HS-27A (cell line): ENCODE data around the gene GMDS.

ENCODE experiments used
- DNase-seq: peaks from one replicate; pipeline ENCODE4 v3.0.0-alpha.2; 2012; ENCODE audit warnings: low read depth, missing footprints

Gene GMDS

GRCh38 chr6:1739220-1739619 lies 506.2 kb downstream of the GMDS start:
- DNase-seq: no peak

GRCh38 chr6:1738558-1739081 lies 506.8 kb downstream of the GMDS start:
- DNase-seq: no peak

GRCh38 chr6:1737463-1738311 lies 507.7 kb downstream of the GMDS start:
- no peak for DNase-seq

GRCh38 chr6:1736346-1737105 lies 508.9 kb downstream of the GMDS start:
- no peak for DNase-seq

GRCh38 chr6:1735239-1735803 lies 510.1 kb downstream of the GMDS start:
- no peak for DNase-seq

- no peak for DNase-seq
Observed at GRCh38 chr6:1730882-1731281, 514.5 kb downstream of the GMDS start.

- no peak for DNase-seq
Observed at GRCh38 chr6:1729750-1730140, 515.7 kb downstream of the GMDS start.

- DNase-seq: no peak
Observed at GRCh38 chr6:1729133-1729749, 516.2 kb downstream of the GMDS start.

- DNase-seq: no peak
Observed at GRCh38 chr6:1726341-1726768, 519.0 kb downstream of the GMDS start.

- DNase-seq: no peak
Observed at GRCh38 chr6:1724616-1725015, 520.8 kb downstream of the GMDS start.

- no peak for DNase-seq
Observed at GRCh38 chr6:1724124-1724523, 521.3 kb downstream of the GMDS start.

- DNase-seq: no peak
Observed at GRCh38 chr6:1722801-1723200, 522.6 kb downstream of the GMDS start.

GRCh38 chr6:1720620-1721322 lies 524.6 kb downstream of the GMDS start:
- no peak for DNase-seq

- no peak for DNase-seq
Observed at GRCh38 chr6:1719922-1720321, 525.5 kb downstream of the GMDS start.

- DNase-seq: no peak
Observed at GRCh38 chr6:1716868-1717267, 528.5 kb downstream of the GMDS start.

GRCh38 chr6:1716396-1716795 lies 529.0 kb downstream of the GMDS start:
- no peak for DNase-seq

- no peak for DNase-seq
Observed at GRCh38 chr6:1715336-1715735, 530.1 kb downstream of the GMDS start.

- DNase-seq: no peak
Observed at GRCh38 chr6:1714654-1715053, 530.8 kb downstream of the GMDS start.

GRCh38 chr6:1713016-1713600 lies 532.3 kb downstream of the GMDS start:
- DNase-seq: no peak

- DNase-seq: no peak
Observed at GRCh38 chr6:1712451-1712850, 533.0 kb downstream of the GMDS start.

GRCh38 chr6:1711136-1711535 lies 534.3 kb downstream of the GMDS start:
- DNase-seq: no peak
